Jurkat, Clone E6-1 (cell line): ENCODE results near the gene ZFP36L2.

Experiments
- DNase-seq: peaks from one replicate; pipeline ENCODE4 v3.0.0-alpha.2; 2011; ENCODE audit warnings: low read depth, low spot score
- H3K4me3 ChIP-seq: 2 replicates; pipeline ENCODE4 v1.5.1; 2011; ENCODE audit warnings: mild to moderate bottlenecking, low read length, control low read depth, moderate library complexity

The ZFP36L2 gene

GRCh38 chr2:43254331-43254730, 27.9 kb upstream of the ZFP36L2 start:
- DNase-seq, result no peak
- H3K4me3 ChIP-seq, result no peak overlapping the region

- H3K4me3 ChIP-seq, result no peak overlapping the region
- DNase-seq, result no peak
Observed at GRCh38 chr2:43251171-43251731, 24.8 kb upstream of the ZFP36L2 start.

GRCh38 chr2:43250015-43250414, 23.6 kb upstream of the ZFP36L2 start:
- DNase-seq, result no peak

GRCh38 chr2:43248621-43249020, 22.2 kb upstream of the ZFP36L2 start:
- no peak for DNase-seq
- H3K4me3 ChIP-seq, result no peak overlapping the region

More at GRCh38 chr2:43250015-43250414, 23.6 kb upstream of the ZFP36L2 start:
- H3K4me3 ChIP-seq, result no peak overlapping the region

- no peak for DNase-seq
- no peak overlapping the region for H3K4me3 ChIP-seq
Observed at GRCh38 chr2:43246641-43247040, 20.2 kb upstream of the ZFP36L2 start.

- H3K4me3 ChIP-seq, result no peak overlapping the region
- no peak for DNase-seq
Observed at GRCh38 chr2:43241558-43241957, 15.2 kb upstream of the ZFP36L2 start.

GRCh38 chr2:43240766-43241150, 14.4 kb upstream of the ZFP36L2 start:
- no peak for DNase-seq
- no peak overlapping the region for H3K4me3 ChIP-seq

GRCh38 chr2:43239981-43240765, 13.8 kb upstream of the ZFP36L2 start:
- no peak for DNase-seq

GRCh38 chr2:43238813-43239212, 12.4 kb upstream of the ZFP36L2 start:
- H3K4me3 ChIP-seq, result no peak overlapping the region
- DNase-seq, result no peak

More at GRCh38 chr2:43239981-43240765, 13.8 kb upstream of the ZFP36L2 start:
- no peak overlapping the region for H3K4me3 ChIP-seq

- no peak for DNase-seq
- H3K4me3 ChIP-seq, result no peak overlapping the region
Observed at GRCh38 chr2:43238176-43238575, 11.8 kb upstream of the ZFP36L2 start.

- H3K4me3 ChIP-seq, result no peak overlapping the region
- DNase-seq, result no peak
Observed at GRCh38 chr2:43233218-43234212, 7.1 kb upstream of the ZFP36L2 start.

GRCh38 chr2:43230951-43231827, 4.8 kb upstream of the ZFP36L2 start:
- DNase-seq, result no peak

GRCh38 chr2:43230351-43230885, 4.0 kb upstream of the ZFP36L2 start:
- no peak for DNase-seq
- no peak overlapping the region for H3K4me3 ChIP-seq

More at GRCh38 chr2:43230951-43231827, 4.8 kb upstream of the ZFP36L2 start:
- no peak overlapping the region for H3K4me3 ChIP-seq

GRCh38 chr2:43228756-43229659, 2.6 kb upstream of the ZFP36L2 start:
- H3K4me3 ChIP-seq, result no peak overlapping the region
- DNase-seq, result peak; percentile 57

GRCh38 chr2:43228321-43228751, 1.9 kb upstream of the ZFP36L2 start:
- no peak overlapping the region; the same call in 1 of the 2 replicates for H3K4me3 ChIP-seq
- DNase-seq, result no peak

- peak overlapping the region; percentile 64 for H3K4me3 ChIP-seq
- no peak for DNase-seq
Observed at GRCh38 chr2:43227830-43228281, 1.4 kb upstream of the ZFP36L2 start.
